Skin epidermis (tissue), 12 donors: Measurements from ENCODE around the gene NUCKS1.
"Not testable (repeated sequence)": the region's sequence is repeated elsewhere in the genome, so short reads cannot be mapped to it uniquely, and the experiment has no call there.

Source experiments
- H3K27ac ChIP-seq, 21 experiments: fragments of 200-600 bp; sonication (generic) in 11 of 21; one replicate each; pipeline ENCODE4 v1.5.0; 2020; ENCODE audit warnings: mild to moderate bottlenecking in 3 of 21, inconsistent platforms in 2 of 21, moderate library complexity in 2 of 21
- H3K4me3 ChIP-seq, 7 experiments: fragments of 200-600 bp; sonication (generic) in 2 of 7; one replicate each; pipeline ENCODE4 v1.5.0; 2020; ENCODE audit warnings: inconsistent platforms in 2 of 7, mild to moderate bottlenecking in 2 of 7, moderate library complexity in 1 of 7

NUCKS1 gene

GRCh38 chr1:205741681-205742080, 8.3 kb downstream of the NUCKS1 start:
- no peak overlapping the region for H3K27ac ChIP-seq
- H3K4me3 ChIP-seq, result no peak overlapping the region

GRCh38 chr1:205739348-205740160, 10.4 kb downstream of the NUCKS1 start:
- H3K27ac ChIP-seq, result no peak overlapping the region

GRCh38 chr1:205735218-205735617, 14.8 kb downstream of the NUCKS1 start:
- Histone ChIP-seq H3K4me3 (no peak overlapping the region), H3K27ac (no peak overlapping the region)

More at GRCh38 chr1:205739348-205740160, 10.4 kb downstream of the NUCKS1 start:
- no peak overlapping the region for H3K4me3 ChIP-seq

GRCh38 chr1:205733438-205734175, 16.4 kb downstream of the NUCKS1 start:
- peak overlapping the region in 1 of 21 experiments; percentile 10 for H3K27ac ChIP-seq
- no peak overlapping the region for H3K4me3 ChIP-seq

- no peak overlapping the region for H3K27ac ChIP-seq
- H3K4me3 ChIP-seq, result no peak overlapping the region
These were observed 19.9 kb downstream of the NUCKS1 start for GRCh38 chr1:205729945-205730610.

GRCh38 chr1:205726619-205727125, 23.3 kb downstream of the NUCKS1 start:
- no peak overlapping the region for H3K27ac ChIP-seq
- no peak overlapping the region for H3K4me3 ChIP-seq

- Histone ChIP-seq H3K4me3 (no peak overlapping the region), H3K27ac (no peak overlapping the region)
These were observed 24.5 kb downstream of the NUCKS1 start for GRCh38 chr1:205725514-205725913.

GRCh38 chr1:205720740-205721139, 29.2 kb downstream of the NUCKS1 start:
- H3K4me3 ChIP-seq, H3K27ac ChIP-seq: not testable (repeated sequence)

- Histone ChIP-seq H3K27ac (no peak overlapping the region), H3K4me3 (no peak overlapping the region)
These were observed 30.2 kb downstream of the NUCKS1 start for GRCh38 chr1:205719762-205720161.

- Histone ChIP-seq H3K4me3 (no peak overlapping the region), H3K27ac (no peak overlapping the region)
These were observed 31.0 kb downstream of the NUCKS1 start for GRCh38 chr1:205719015-205719414.

- H3K27ac ChIP-seq, result no peak overlapping the region
- no peak overlapping the region for H3K4me3 ChIP-seq
These were observed 33.4 kb downstream of the NUCKS1 start for GRCh38 chr1:205716371-205717132.

- Histone ChIP-seq H3K4me3 (no peak overlapping the region), H3K27ac (no peak overlapping the region)
These were observed 34.4 kb downstream of the NUCKS1 start for GRCh38 chr1:205715628-205716027.

GRCh38 chr1:205714906-205715246, 35.1 kb downstream of the NUCKS1 start:
- no peak overlapping the region for H3K27ac ChIP-seq
- H3K4me3 ChIP-seq, result no peak overlapping the region

- no peak overlapping the region for H3K27ac ChIP-seq
- H3K4me3 ChIP-seq, result no peak overlapping the region
These were observed 35.6 kb downstream of the NUCKS1 start for GRCh38 chr1:205714190-205714905.

- no peak overlapping the region for H3K27ac ChIP-seq
- no peak overlapping the region for H3K4me3 ChIP-seq
These were observed 38.6 kb downstream of the NUCKS1 start for GRCh38 chr1:205711105-205712048.

GRCh38 chr1:205710201-205711062, 39.5 kb downstream of the NUCKS1 start:
- no peak overlapping the region for H3K4me3 ChIP-seq
- H3K27ac ChIP-seq, result no peak overlapping the region

- Histone ChIP-seq H3K4me3 (no peak overlapping the region), H3K27ac (no peak overlapping the region)
These were observed 40.3 kb downstream of the NUCKS1 start for GRCh38 chr1:205709640-205710039.
